Activated naive CD8-positive, alpha-beta T cell (primary cell): ENCODE results near the gene DDX41.

ENCODE experiments used
- H3K27ac Mint-ChIP-seq: one replicate; pipeline ENCODE4 v1.8.0; 2021; ENCODE audit warnings: mixed read lengths
- H3K27me3 Mint-ChIP-seq: one replicate; pipeline ENCODE4 v1.8.0; 2021; ENCODE audit warnings: mixed read lengths
- H3K36me3 Mint-ChIP-seq: one replicate; pipeline ENCODE4 v1.8.0; 2021; ENCODE audit warnings: mixed read lengths
- H3K4me1 Mint-ChIP-seq: one replicate; pipeline ENCODE4 v1.8.0; 2021; ENCODE audit warnings: low read depth, mixed read lengths
- H3K4me3 Mint-ChIP-seq: one replicate; pipeline ENCODE4 v1.8.0; 2021; ENCODE audit warnings: mild to moderate bottlenecking, mixed read lengths
- H3K9me3 Mint-ChIP-seq: one replicate; pipeline ENCODE4 v1.8.0; 2021; ENCODE audit warnings: low read depth, mixed read lengths

The DDX41 gene

GRCh38 chr5:177499842-177500241 is 16.9 kb downstream of the DDX41 start:
- Mint-ChIP-seq H3K27ac (no peak overlapping the region), H3K4me3 (no peak overlapping the region), H3K27me3 (no peaks in the 10 kb centered on the region), H3K4me1 (peaks cover 18% of the 10 kb centered on the region), H3K9me3 (no peaks in the 10 kb centered on the region), H3K36me3 (no peaks in the 10 kb centered on the region)

- Mint-ChIP-seq H3K9me3 (no peaks in the 10 kb centered on the region), H3K27ac (peak overlapping the region; percentile 59), H3K4me3 (peak overlapping the region; percentile 82), H3K27me3 (no peaks in the 10 kb centered on the region), H3K36me3 (no peaks in the 10 kb centered on the region), H3K4me1 (peaks cover 28% of the 10 kb centered on the region)
These were observed 18.6 kb downstream of the DDX41 start for GRCh38 chr5:177498013-177498787.

- Mint-ChIP-seq H3K4me1 (peaks cover 29% of the 10 kb centered on the region), H3K4me3 (peak within 1 kb of the TSS; percentile 82), H3K36me3 (no peaks in the 10 kb centered on the region), H3K27ac (peak within 1 kb of the TSS; percentile 59), H3K9me3 (no peaks in the 10 kb centered on the region), H3K27me3 (no peaks in the 10 kb centered on the region)
These were observed 19.3 kb downstream of the DDX41 start, which contains the start of gene PDLIM7 for GRCh38 chr5:177497292-177498012. Gene PDLIM7, minus strand, starts transcription at chr5:177497604. Its CDS starts 1,092 bp downstream, at chr5:177496512.

GRCh38 chr5:177496727-177497291 is 20.0 kb downstream of the DDX41 start:
- Mint-ChIP-seq H3K36me3 (no peaks in the 10 kb centered on the region), H3K27me3 (no peaks in the 10 kb centered on the region), H3K4me3 (peak overlapping the region; percentile 58), H3K9me3 (no peaks in the 10 kb centered on the region), H3K27ac (no peak overlapping the region), H3K4me1 (peaks cover 29% of the 10 kb centered on the region)

- H3K4me1 Mint-ChIP-seq = peaks cover 29% of the 10 kb centered on the region
- peak overlapping the region; percentile 58 for H3K4me3 Mint-ChIP-seq
- no peaks in the 10 kb centered on the region for H3K36me3 Mint-ChIP-seq
- H3K27me3 Mint-ChIP-seq = no peaks in the 10 kb centered on the region
- no peaks in the 10 kb centered on the region for H3K9me3 Mint-ChIP-seq
- H3K27ac Mint-ChIP-seq = no peak overlapping the region
These were observed 20.6 kb downstream of the DDX41 start for GRCh38 chr5:177496070-177496726.

DNA sequence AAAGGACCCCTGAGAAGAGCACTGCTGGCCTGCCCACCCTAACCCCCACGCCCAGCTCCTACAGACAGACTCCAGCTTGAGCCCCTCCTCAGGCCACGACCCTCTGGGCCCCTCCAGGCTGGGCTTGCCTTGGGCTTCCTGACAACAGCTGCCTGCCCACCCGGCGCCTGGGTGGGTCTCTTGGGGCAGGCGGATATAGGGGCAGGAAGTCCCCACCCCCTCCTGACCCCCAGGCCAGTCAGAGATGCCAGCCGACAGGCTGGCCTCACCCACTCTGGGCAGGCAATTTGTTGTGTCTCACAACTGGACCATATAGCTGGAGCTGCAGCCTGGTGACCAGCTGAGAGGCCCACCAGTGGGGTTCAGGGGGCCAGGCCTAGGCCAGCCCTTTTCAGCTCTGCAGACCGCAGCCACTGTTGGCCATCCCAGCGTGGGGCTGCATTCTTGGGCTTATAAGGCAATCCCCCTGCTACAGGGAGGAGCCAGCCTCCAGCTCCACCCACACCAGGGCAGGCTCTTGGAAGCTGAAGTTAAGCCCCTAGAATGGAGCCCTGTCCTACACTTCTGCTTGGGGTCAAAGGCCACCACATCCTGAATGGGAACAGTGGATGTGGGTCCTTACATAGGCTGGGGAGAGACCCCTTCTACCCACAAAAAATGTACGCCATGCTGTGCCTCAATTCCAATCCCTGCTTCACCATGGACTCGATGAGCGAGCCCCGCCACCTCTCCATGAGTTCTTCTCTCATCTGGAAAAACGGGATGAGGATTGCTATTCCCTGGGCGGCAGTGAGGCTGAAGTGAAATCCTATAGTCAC is 21.3 kb downstream of the DDX41 start:
- no peaks in the 10 kb centered on the region for H3K27me3 Mint-ChIP-seq
- no peak overlapping the region for H3K27ac Mint-ChIP-seq
- H3K4me1 Mint-ChIP-seq = peaks cover 27% of the 10 kb centered on the region
- H3K4me3 Mint-ChIP-seq = peak overlapping the region; percentile 58
- H3K36me3 Mint-ChIP-seq = no peaks in the 10 kb centered on the region
- no peaks in the 10 kb centered on the region for H3K9me3 Mint-ChIP-seq

DNA sequence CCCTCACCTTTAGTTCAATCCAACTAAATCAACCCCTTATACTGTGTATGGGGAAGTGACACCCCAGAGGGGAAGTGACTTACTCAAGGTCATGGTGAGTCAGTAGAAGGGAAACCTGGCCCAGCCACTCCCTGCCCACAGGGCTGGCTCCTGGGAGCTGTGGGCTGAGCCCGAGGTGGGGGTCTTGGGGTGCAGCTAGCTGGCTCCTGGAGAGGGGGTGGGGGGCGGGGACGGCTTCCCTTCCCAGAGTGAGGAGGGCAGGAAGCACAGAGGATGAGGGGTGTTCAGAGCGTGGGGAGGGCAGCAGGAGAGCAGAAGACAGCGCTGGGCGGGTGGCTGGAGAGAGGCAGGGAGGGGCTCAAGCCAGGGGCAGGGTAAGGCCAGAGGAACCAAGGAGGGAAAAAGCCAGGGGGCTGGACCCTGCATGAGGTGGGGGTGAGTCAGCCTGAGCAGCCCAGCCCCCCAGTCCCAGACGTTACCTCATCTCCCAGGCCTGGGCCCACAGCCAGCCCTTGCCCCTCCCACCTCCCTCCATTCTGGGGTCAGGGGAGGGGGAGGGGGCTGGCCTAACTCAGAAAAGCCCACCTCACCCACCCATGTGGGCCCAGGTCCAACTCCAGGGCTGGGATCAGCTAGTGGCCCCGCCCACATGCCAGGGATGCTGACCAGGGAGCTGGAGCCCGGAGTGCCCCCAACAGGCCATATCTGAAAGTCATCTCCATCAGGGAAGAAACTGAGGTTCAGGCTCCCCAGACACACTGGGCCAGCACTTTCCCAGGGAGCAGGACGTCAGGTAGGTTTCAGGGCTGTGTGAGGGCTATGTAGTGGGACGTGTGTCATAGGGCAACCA is 22.2 kb downstream of the DDX41 start:
- no peaks in the 10 kb centered on the region for H3K36me3 Mint-ChIP-seq
- no peaks in the 10 kb centered on the region for H3K9me3 Mint-ChIP-seq
- no peaks in the 10 kb centered on the region for H3K27me3 Mint-ChIP-seq
- peaks cover 27% of the 10 kb centered on the region for H3K4me1 Mint-ChIP-seq
- no peak overlapping the region for H3K4me3 Mint-ChIP-seq
- peak overlapping the region; percentile 58 for H3K27ac Mint-ChIP-seq

GRCh38 chr5:177493795-177494345 is 22.9 kb downstream of the DDX41 start:
- no peaks in the 10 kb centered on the region for H3K9me3 Mint-ChIP-seq
- H3K36me3 Mint-ChIP-seq = no peaks in the 10 kb centered on the region
- no peaks in the 10 kb centered on the region for H3K27me3 Mint-ChIP-seq
- H3K27ac Mint-ChIP-seq = peak overlapping the region; percentile 58
- H3K4me1 Mint-ChIP-seq = peaks cover 27% of the 10 kb centered on the region
- no peak overlapping the region for H3K4me3 Mint-ChIP-seq

DNA sequence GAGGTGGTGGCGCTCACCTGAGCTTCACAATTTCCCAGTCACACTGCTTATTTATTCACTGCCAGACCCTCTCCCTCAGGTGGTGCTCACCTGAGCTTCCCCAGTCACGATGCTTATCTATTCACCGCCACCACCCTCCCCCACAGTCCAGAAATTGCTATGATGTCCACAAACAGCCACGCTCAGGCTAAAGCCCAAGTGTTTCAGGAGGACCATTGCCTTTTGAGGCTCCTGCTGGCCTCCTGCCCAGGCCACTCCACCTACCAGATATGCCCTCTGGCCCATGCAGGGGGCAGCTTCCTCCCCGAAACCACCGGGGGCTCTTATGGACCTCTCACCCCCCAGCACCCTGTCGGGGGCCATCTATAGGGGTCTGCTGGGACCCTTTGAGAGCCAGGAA is 23.9 kb downstream of the DDX41 start:
- Mint-ChIP-seq H3K9me3 (no peaks in the 10 kb centered on the region), H3K36me3 (no peaks in the 10 kb centered on the region), H3K4me3 (no peak overlapping the region), H3K4me1 (peaks cover 19% of the 10 kb centered on the region), H3K27me3 (no peaks in the 10 kb centered on the region), H3K27ac (no peak overlapping the region)

- no peaks in the 10 kb centered on the region for H3K36me3 Mint-ChIP-seq
- H3K4me1 Mint-ChIP-seq = peaks cover 17% of the 10 kb centered on the region
- H3K4me3 Mint-ChIP-seq = no peak overlapping the region
- H3K27me3 Mint-ChIP-seq = no peaks in the 10 kb centered on the region
- no peak overlapping the region for H3K27ac Mint-ChIP-seq
- H3K9me3 Mint-ChIP-seq = no peaks in the 10 kb centered on the region
These were observed 24.6 kb downstream of the DDX41 start for GRCh38 chr5:177491983-177492746.

- H3K4me3 Mint-ChIP-seq = no peak overlapping the region
These were observed 25.3 kb downstream of the DDX41 start for GRCh38 chr5:177491429-177491945.

DNA sequence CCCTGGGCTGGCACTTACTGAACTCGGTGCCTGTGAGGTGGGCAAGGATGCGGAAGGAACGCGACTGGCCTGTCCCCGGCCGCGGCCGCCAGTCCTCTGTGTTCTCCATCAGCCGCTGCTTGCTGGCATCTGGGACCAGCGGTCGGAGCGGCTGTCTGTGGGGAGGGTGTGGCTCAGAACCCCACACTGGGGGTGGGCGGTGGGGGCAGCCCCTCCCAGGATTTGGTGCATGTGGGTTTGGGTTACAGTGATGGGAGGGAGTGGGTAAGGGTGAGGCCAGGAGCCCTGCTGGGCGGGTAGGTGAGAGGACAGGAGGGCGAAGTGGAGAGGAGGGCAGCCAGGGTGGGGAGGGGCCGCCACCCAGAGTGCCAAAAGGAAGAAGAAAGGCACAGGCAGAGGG is 25.8 kb downstream of the DDX41 start:
- H3K4me3 Mint-ChIP-seq = no peak overlapping the region
- H3K27me3 Mint-ChIP-seq = no peaks in the 10 kb centered on the region
- no peaks in the 10 kb centered on the region for H3K9me3 Mint-ChIP-seq
- peaks cover 15% of the 10 kb centered on the region for H3K4me1 Mint-ChIP-seq
- H3K36me3 Mint-ChIP-seq = no peaks in the 10 kb centered on the region
- H3K27ac Mint-ChIP-seq = no peak overlapping the region

More at GRCh38 chr5:177491429-177491945, 25.3 kb downstream of the DDX41 start:
- H3K36me3 Mint-ChIP-seq = no peaks in the 10 kb centered on the region
- no peak overlapping the region for H3K27ac Mint-ChIP-seq
- no peaks in the 10 kb centered on the region for H3K27me3 Mint-ChIP-seq
- H3K4me1 Mint-ChIP-seq = peaks cover 17% of the 10 kb centered on the region
- H3K9me3 Mint-ChIP-seq = no peaks in the 10 kb centered on the region
